Stomach (tissue), 4 donors: ENCODE measurements around the gene KRT72.

Experiments
- CTCF ChIP-seq, 7 experiments: fragments of 450-650 bp in 4 of 7; fragments of 200-600 bp in 3 of 7; sonication (generic) in 3 of 7; IDR thresholded peaks; one replicate each; pipeline ENCODE4 v1.5.1; 2016 to 2019; ENCODE audit warnings: antibody characterized with exemption in 7 of 7, control low read depth in 2 of 7, mild to moderate bottlenecking in 1 of 7
- EP300 ChIP-seq: sonication (generic); formaldehyde crosslinking; IDR thresholded peaks from one replicate; pipeline ENCODE4 v1.6.1; 2017; ENCODE audit warnings: antibody characterized with exemption
- POLR2A ChIP-seq, 4 donors: fragments of 450-650 bp; IDR thresholded peaks; one replicate each; pipeline ENCODE4 v1.6.1; 2016; ENCODE audit warnings: antibody characterized with exemption in 4 of 4, control low read depth in 2 of 4, mild to moderate bottlenecking in 1 of 4, moderate library complexity in 1 of 4

GRCh38 chr12:52566847-52567291 lies 34.4 kb downstream of the KRT72 start:
- TF ChIP-seq CTCF (IDR thresholded peaks at IDR 0.05) (no peak), POLR2A (IDR thresholded peaks at IDR 0.05) (no peak), EP300 (no peak)
